GM12878 (cell line): ENCODE data around the gene TOGARAM1.

Experiments
- BRCA1 ChIP-seq: IDR thresholded peaks from 2 replicates; pipeline ENCODE4 v1.6.1; 2011; ENCODE audit warnings: low read depth, low read length, improper control_type of control experiment
- CBX5 ChIP-seq: sonication (generic); IDR thresholded peaks from 2 replicates; pipeline ENCODE4 v1.6.1; 2016; ENCODE audit warnings: low read depth, moderate library complexity, mild to moderate bottlenecking, inconsistent platforms
- CHD4 ChIP-seq: fragments of 200-600 bp; sonication (generic); IDR thresholded peaks from 2 replicates; pipeline ENCODE4 v1.6.1; 2016; ENCODE audit warnings: mild to moderate bottlenecking
- CTCF ChIP-seq, 3 experiments: IDR thresholded peaks in 2 of 3; conservative IDR thresholded peaks in 1 of 3; 2 replicates each; pipeline ENCODE4 v1.5.1; 2011; ENCODE audit warnings: low read depth in 3 of 3, low read length in 3 of 3, mild to moderate bottlenecking in 3 of 3, control low read depth in 2 of 3, moderate library complexity in 2 of 3, inconsistent platforms in 1 of 3, mixed read lengths in 1 of 3; ENCODE audit not compliant: control insufficient read depth in 2 of 3, insufficient read depth in 1 of 3; ENCODE audit errors: extremely low read depth in 1 of 3
- EP300 ChIP-seq, 2 experiments: fragments of 150-350 bp in 1 of 2; IDR thresholded peaks; 2 replicates each; pipeline ENCODE4 v1.6.1; 2011 to 2012; ENCODE audit warnings: low read depth in 2 of 2, low read length in 2 of 2, borderline replicate concordance in 1 of 2, improper control_type of control experiment in 1 of 2, inconsistent platforms in 1 of 2; ENCODE audit not compliant: control insufficient read depth in 1 of 2
- MTA3 ChIP-seq: IDR thresholded peaks from 2 replicates; pipeline ENCODE4 v1.6.1; 2012; ENCODE audit warnings: low read length, inconsistent platforms, borderline replicate concordance
- NBN ChIP-seq: fragments of 450-650 bp; IDR thresholded peaks from 2 replicates; pipeline ENCODE4 v1.6.1; 2016
- POLR2A ChIP-seq: IDR thresholded peaks from 2 replicates; pipeline ENCODE4 v1.6.1; 2011; ENCODE audit warnings: low read depth, mild to moderate bottlenecking, low read length
- POLR2AphosphoS5 ChIP-seq: IDR thresholded peaks from 2 replicates; pipeline ENCODE4 v1.6.1; 2011; ENCODE audit warnings: mild to moderate bottlenecking, low read length, inconsistent platforms
- SIN3A ChIP-seq: IDR thresholded peaks from 2 replicates; pipeline ENCODE4 v1.6.1; 2012; ENCODE audit warnings: low read depth, low read length, improper control_type of control experiment
- ZNF274 ChIP-seq: IDR thresholded peaks from one replicate; pipeline ENCODE4 v1.8.0; 2011; ENCODE audit not compliant: insufficient read length, insufficient read depth

GRCh38 chr14:45089813-45090212, 127.8 kb downstream of the TOGARAM1 start:
- TF ChIP-seq POLR2AphosphoS5 (no peak), MTA3 (no peak), SIN3A (no peak), POLR2A (no peak), CTCF (IDR thresholded peaks at IDR 0.05 in 2 of 3, conservative IDR thresholded peaks at IDR 0.05 in 1 of 3; ENCODE audit: control insufficient read depth in 2 of 3, extremely low read depth in 1 of 3, insufficient read depth in 1 of 3, low read depth in 3 of 3, low read length in 3 of 3) (no peak), EP300 (IDR thresholded peaks at IDR 0.05; ENCODE audit: borderline replicate concordance in 1 of 2, control insufficient read depth in 1 of 2, low read depth in 2 of 2, low read length in 2 of 2) (peak; percentile 16 to 24; a peak in 1 of 4 replicates), CHD4 (no peak), ZNF274 (no peak), NBN (no peak), BRCA1 (no peak), CBX5 (no peak)
